GM10847 (cell line): ENCODE results near the gene REXO1.

Experiments used
- POLR2A ChIP-seq: IDR thresholded peaks from 2 replicates; pipeline ENCODE4 v1.6.1; 2011; ENCODE audit not compliant: insufficient read length; ENCODE audit errors: extremely low read depth

The REXO1 gene

DNA sequence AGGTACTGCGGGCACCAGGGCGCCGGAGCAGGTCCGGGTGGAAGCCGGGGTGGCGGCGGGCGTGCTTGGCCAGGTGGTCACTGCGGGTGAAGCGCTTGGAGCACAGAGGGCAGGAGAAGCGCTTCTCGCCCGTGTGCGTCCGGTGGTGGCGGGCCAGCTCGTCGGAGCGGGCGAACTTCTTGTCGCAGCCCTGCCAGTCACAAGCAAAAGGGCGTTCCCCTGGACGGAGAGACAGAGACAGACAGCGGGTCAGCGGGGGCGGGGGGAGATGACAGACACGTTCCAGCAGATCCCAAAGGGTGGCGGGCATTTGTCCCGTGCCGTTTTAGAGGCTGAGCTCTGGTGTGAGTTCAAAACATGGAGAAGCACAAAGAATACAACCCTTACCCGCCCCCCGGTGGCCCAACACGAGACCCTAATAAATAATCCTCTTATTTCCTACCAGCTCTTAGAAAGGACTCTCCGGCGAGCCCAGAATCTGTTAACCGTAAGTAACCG is 6.3 kb upstream of the REXO1 start:
- no peak for TF ChIP-seq POLR2A

DNA sequence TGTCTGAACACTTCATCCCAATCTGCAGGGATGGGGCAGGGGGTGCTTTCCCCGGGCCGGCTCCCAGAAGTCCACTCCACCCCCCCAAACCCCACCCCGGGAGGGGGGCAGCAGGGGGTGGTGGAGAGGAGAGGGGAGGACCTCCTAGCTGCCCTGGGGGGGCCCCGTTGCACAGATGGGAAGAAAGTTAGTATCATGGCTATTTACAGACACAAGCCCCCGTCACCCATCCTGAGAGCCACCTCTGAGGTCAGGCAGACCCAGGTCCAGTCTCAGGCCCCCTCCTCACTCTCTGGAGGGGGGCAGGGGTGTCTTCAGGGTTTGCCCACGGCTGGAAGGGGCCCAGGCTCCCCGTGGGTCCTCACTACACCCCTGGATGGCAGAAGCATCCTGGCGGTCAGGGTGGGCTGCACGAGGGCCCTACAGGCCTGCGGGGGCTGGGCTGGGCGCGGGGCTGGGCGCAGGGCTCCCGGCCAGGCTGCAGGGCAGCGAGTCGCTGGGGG is 5.8 kb upstream of the REXO1 start:
- TF ChIP-seq POLR2A, result no peak

DNA sequence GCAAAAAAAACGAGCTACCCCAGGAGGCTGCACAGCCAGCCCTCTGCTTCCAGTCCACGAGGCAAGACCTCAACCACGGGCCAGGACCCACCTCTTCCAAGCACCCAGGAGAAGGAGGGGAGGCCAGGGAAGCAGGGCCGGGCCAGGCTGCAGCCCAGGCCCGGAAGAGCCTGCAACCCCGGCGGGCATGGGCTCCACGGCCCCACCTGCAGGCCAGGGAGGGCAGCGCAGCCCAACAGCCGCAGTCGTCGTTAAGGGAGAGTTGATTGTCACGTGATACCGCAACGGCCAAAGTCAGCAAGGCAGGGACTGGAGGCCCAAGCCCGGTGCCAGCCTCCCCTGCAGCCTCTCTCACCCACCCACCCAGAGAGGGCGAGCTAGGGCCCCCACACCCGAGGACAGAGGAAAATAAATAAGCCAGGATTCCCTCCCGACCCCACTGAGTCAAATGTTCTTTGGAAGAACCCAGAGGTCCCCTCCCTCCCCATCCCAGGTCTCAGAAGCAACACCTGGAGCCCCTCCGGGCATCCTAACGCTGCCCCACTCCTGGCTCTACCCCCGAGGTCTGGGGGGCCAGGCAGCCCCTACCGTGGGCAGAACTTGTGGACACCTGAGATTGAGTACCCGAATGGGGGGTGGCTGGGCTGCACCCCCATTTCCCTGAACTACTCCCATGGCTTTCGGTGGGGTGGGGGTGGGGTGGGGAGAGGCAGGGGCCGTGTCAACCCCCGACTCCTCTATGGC is 5.2 kb upstream of the REXO1 start:
- no peak for TF ChIP-seq POLR2A

DNA sequence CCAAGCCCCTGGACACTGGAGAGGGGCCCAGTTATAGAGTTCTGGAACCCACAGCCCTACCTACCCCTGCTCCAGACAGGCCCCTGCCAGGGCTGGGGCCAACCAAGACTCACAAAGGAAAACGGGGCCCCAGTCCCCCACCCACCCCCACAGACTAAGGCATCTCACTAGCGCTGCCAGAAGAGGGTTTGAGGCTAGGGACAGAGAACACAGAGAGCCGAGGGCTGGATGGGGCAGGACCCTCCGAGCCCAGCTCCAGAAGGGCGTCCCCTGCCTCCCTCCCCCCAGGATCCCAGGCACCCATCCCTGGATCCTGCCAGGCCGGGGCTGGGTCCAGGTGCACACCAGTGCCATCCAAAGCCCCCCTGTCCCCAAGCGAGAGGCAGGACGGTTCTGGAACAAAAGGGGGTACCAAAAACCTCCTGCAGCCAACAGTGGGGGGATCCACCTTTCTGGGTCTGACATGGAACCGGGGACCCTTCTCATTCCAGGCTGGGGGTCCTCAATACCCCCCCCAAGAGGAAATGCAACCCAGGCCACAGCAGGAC is 4.4 kb upstream of the REXO1 start:
- TF ChIP-seq POLR2A, result no peak

DNA sequence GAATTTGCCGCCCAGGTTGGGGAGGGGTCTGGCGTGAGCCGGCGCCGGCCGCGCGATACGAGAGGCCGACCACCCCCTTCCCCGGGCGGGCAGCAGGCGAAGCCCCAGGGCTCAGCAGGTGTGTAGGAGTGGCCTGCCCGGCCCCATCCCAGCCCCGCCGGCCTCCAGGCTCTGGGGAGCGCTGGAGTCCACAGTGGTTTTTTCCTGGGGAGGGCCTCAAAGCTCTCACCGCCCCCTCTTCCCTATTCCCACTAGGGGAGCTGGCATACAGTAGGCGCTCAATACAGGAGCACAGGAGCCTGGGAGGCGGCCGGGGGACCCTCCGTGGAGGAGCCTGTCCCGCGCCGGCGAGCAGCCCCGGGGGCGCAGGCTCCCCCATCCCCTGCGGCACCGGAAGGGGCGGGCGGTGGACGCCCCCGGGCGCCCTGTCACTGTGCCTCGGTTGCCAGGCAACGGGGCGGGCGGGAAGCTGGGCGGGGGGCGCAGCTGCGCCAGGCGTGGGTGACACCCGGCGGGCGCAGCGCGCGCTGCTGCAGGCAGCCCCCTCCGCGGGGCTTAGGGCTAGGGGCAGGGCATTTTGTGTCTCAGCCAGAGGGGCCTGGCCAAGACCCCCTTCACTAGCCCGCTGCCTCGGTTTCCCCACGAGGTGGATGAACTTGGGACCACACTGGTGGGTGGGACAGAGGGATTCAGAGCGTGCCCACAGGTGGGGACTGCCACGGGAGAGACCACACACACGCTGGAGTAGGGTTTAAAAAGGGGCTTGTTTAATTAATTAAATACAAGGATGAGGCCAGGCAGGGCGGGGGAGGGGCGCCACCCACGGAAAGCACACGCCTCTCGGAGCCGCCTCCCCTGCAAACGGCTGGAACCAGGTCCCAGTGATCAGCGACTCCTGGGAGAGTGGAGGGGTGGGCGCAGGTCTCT is 3.6 kb upstream of the REXO1 start:
- no peak for TF ChIP-seq POLR2A

DNA sequence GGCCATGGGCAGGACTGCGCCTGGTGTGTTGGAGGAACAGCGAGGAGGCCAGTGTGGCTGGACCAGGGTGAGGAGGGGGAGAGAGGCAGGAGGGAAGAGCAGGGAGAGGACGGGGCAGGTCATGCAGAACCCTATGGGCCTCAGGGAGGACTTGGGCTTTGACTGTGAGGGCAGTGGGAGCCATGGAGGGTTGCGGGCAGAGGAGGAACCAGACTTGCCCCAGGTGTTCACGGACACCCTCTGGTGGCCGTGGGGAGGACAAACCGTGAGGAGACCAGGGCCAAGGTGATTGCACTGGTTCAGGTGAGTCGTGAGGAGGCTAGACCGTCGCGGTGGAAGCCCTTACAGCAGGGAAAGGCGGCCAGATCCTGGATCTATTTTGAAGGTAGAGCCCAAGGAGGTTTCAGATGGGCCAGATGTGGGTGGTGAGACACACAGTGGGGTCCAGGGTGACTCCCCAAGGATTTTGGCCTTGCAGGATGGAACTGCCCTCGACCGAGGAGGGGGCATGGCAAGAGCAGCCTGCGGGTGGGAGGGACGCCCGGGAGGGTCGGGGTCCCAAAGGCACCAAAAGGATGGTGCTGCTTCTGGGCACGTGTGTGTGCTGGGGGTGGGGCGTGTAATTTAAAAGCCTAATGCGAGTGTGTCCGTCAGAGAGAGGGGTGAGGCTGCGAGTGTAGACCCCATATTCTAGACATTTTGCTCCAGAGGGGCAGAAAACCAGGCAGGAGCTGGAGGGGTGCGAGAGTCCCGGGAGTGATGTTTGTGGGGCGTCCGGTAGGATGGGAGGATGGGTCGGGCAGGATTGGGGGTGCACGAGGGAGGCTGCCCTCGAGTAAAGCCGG is 2.7 kb upstream of the REXO1 start:
- TF ChIP-seq POLR2A, result no peak

DNA sequence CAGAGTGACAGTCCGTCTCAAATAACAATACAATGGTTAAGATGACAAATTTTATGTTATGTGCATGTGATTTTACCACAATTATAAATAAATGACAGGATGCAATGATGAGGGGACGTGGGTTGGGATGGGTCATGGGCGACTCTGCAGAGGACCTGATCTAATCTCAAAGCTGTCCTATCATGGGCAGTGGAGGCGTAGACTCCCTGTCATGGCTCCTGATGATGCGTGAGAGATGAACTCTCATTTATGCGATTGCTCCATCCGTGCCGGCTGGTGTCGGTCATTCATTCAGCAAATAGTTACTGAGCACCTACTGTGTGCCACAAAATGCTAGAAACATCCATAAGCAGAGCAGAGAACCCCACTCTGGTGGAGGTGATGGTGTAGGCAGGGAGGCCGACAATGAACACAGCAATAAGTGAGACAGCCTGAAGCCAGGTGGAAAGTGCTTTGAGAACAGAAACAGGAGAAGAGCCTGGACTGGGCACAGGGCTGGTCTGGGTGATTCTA is 1.7 kb upstream of the REXO1 start:
- no peak for TF ChIP-seq POLR2A

DNA sequence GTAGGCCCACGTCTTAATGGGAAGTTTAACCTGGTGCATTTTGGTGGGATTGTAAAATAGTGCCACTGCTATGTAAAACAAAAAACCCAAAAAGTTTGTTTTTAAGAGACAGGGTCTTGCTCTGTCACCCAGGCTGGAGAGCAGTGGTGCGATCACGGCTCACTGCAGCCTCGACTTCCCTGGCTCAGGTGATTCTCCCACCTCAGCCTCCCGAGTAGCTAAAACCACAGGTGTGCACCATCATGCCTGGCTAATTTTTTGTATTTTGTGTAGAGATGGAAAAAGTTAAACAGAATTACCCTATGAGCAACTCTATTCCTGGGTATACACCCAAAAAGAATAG is 820 bp upstream of the REXO1 start:
- no peak for TF ChIP-seq POLR2A

DNA sequence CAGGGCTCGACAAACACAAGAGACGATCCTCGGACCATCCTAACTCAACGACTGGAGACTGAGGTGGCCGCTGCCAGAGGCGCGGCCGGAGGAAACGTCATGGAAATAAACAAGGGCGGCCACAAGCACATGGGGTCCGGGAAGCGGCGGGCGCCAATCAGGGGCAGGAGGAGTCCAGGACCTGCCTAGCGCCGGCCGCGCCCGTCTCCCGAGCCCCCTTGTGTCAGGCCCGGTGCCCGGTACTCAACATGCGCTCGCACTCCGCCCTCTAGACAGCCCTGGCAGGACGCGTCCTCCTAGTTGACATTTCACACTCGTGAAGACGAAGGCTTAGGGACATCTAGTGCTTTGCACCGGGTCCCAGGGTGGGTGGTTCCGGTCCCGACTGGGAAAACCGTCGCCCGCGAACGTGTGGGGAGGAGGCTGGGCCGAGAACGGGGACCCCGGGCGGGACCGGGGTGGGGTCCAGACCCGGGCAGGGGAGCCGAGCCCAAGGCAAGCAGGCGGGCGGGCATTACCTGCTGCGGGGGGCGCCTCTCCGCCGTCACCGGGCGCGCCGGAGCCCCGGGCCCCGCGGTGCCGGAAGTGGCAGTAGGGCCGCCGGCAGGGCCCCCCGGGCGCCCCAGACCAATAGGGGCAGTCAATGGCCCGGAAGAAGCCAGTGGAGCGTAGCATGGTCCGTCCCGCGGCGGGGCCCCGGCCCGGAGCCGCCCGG is 442 bp downstream of the REXO1 start:
- no peak for TF ChIP-seq POLR2A

DNA sequence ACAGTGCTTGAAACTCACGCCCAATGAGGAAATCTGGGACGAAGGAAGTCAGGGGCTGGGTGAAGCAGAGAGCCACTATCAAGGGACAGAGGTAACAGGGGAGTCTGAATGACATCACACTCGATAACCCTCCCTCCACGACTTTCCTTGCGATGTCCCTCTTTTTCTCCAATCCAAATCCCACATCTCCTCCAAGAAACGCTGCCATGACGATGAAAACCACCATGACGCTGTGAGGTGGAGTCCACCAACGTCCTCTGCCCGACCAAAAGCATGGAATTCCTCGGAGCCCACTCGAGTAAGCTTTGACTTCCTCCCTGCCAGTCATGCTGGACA is 967 bp downstream of the REXO1 start:
- TF ChIP-seq POLR2A, result no peak

DNA sequence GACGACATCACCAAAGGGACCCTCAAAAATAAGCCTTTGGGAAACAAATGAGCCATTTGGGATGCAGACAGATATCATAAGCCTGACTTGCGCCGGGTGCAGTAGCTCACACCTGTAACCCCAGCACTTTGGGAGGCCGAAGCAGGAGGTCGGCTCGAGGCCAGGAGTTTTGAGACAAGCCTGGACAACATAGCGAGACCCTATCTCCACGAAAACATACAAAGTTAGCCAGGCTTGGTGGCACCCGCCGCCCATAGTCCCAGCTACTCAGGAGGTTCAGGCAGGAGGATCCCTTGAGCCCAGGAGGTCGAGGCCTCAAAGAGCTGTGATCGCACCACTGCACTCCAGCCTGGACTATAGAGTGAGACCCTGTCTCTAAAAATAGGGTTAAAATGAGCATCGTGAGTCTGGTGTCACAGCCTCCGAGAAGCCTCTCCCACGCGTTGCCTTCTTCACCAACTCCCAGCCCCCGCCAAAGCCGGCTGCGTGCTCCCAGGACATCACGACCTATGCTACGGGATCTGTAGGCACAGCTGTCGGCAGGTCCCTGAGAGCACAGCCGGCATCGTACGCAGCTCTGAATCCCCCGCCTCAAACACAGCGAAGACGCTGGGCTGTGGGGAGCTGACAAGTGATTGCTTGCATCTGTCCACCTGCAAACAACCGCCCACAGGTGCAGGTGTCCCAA is 1.6 kb downstream of the REXO1 start:
- TF ChIP-seq POLR2A, result no peak

DNA sequence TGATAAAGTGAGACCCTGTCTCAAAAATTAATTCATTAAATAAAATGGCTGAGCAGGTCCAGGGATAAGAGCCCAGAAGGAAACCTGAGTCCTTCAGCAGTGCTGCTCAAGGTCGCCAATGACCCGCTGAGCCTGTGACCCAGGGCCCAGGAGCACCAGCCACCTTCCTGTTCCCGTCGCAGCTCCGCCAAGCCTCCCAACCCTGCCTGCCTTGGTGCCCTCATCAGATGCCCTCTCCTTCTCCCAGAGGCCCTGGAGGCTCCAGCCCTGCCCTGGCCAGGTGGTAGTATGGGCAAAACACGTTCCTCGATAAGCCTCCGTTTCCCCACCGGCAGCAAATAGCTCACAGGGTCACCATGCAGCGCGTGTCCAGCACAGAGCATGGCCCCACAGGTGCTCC is 2.6 kb downstream of the REXO1 start:
- no peak for TF ChIP-seq POLR2A

DNA sequence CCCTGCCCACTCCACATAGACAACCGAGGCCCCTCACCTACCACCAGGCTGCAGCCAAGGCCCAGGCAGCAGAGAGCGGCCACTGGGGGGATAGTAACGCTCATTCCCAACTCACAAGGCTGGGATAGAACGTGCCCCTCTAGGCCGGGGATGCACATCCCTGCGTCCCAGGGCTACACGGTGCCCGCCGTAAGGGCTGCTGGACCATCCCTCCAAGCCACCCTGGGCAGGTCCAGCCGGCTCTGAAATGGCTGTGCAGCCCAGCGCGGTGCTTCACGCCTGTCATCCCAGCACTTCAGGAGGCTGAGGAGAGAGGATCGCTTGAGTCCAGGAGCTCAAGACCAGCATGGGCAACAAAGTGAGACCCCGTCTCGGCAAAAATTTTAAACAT is 3.2 kb downstream of the REXO1 start:
- TF ChIP-seq POLR2A, result no peak
